Hematopoietic multipotent progenitor cell treated with erythropoietin and hydrocortisone succinate and interleukin-3 and kit ligand, for 4 days (in vitro differentiated cells): ENCODE measurements around the gene PWWP2B.
"Not testable (repeated sequence)": the region's sequence is repeated elsewhere in the genome, so short reads cannot be mapped to it uniquely, and the experiment has no call there.

Experiments
- DNase-seq: peaks from one replicate; pipeline ENCODE4 v3.0.0-alpha.2; 2015

Gene PWWP2B

DNA sequence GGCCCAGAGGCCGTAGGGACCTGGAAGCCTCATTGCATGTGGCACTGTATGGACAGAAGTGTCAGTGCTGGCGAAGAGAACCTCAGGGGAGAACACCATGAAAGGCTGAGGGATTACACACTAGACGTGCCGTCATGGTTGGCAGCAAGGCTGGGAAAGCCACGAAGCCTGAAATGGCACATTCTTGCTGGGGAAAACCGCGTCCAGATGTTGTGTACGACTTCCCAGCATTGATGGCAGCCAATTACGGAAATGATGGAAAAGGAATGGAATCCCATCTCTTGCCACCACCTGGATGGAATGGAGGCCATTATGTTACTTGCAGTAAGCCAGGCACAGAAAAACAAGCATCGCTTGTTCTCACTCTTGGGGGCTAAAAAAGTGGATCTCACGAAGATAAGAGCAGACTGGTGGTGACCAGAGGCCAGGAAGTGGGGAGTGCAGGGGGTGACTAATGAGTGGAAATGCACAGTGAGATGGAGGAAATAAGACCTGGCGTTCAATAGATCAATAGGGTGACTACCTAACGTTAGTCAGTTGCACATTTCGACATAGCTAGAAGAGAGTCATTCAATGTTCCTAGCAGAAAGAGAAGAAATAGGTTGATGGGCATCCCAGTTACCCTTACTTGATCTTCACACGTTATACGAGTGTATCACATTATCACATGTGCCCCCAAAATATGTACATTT lies 14.6 kb upstream of the PWWP2B start:
- DNase-seq = peak; percentile 29

DNA sequence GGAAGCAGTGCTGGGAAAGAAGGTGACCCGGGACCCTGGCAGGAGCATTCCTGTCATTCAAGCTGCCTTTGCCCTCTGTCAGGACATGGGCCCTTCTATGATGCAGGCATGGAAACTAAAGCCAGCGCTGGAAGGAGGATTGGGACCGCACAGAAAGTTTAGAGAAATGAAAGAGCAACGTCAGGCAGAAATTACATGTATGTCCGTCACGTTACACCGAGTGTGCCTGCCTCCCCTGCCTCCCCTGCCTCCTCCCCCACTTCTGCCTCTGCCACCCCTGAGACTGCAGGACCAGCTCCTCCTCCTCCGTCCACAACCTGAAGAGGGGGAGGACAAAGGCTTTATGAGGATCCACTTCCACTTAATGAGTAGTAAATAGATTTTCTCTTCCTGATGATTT lies 13.9 kb upstream of the PWWP2B start:
- no peak for DNase-seq

DNA sequence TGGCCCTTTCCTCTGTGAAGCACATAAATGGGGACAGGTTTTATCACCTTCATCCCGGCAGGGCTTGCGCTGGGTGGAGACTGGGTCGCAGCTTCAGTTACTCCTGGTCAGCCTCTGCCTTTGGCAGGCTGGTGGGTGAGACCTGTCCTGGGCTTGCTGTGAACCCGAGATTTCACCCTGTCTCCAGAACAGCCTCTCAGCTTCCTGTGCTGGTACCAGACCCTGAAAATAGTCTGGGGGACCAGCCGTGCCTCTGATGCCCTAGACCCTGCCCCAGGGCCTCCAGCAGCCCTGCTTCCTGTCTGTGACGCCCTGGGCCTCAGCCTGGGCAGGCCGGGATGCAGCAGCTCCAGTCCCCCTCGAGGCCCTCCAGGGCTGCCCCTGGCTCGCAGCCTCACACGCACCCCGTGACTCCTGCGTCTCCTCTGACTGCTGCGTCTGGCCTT lies 13.2 kb upstream of the PWWP2B start:
- DNase-seq = no peak

DNA sequence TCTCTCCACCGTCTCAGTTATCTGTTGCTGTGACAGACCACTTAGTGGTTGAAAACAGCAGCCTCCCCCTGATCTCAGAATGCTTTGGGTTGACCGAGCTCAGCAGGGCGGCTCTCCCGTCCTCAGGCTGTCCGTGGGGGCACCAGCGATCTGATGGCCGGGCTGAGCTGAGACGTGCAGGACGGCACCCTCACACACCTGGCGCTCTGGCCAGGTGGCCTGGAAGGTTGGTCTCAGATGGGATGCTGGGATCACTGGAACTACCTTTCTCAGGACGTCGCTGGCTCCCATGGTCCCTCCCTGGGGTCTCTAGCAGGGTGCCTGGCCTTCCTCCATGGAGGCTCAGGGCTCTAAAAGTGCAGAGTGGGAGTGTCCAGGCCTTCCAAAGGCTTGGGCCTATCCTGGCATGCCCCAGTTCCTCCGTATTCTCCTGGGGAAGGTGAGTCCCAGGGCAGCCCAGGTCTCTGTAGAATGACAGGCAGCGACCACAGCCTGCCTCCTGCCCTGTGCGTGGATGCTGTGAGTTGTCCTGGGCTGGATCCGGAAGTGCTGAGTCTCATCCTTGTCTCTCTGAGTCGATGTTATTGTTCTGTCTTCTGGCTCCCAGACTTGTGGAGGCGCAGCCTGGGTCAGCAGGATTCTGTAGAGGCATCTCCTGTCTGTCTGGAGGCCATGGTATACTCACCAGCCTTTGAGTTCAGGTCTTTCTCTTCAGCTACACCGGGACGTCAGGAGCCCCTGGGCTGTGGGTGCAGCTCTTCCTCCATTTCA lies 12.2 kb upstream of the PWWP2B start:
- no peak for DNase-seq

DNA sequence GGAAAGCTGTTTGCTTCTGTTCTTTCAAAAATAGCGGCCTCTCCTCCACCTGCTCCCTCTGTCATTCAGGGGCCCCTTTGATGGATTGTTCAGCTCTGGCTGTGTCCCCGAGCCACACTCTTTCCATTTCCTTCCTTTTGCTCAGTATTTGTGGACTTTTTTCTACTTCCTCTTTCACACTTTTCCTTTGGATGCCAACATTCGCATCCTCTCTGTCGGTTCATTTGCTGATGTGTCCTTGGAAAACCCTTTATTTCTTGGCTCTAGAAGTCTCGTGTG lies 11.7 kb upstream of the PWWP2B start:
- DNase-seq = peak; percentile 32

DNA sequence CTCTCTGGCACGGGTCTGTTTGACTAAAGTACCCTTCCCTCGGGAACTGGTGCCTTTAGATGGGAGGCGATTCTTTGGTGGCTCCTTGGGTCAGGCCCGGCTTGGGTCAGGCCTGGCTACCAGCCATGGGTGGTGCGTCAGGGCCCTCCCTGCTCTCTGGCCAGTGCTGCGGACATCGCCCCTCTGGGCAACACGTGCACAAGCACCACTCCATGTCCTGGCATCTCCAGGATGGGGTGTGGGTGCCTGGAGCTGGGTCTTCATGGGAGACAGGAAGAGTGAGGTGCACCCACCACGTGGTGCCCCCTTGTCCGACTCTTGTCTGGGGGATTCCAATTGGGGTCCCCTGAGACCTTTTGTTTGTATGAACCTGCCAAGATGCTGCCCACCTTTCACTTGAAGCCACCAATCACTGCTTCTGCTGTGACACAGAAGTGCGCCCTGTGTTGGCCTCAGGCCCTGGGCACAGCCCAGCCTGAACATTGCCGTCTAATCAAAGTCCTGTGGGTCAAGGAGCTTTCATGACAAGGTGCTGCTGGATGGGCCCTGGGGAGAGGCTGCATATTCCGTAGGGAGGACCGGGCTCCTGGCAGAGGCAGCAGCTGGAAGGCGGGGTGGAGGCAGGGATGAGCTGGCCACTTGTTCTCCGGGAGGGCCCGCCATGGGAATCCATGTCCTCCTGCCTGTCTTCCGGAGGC lies 11.1 kb upstream of the PWWP2B start:
- DNase-seq = no peak

DNA sequence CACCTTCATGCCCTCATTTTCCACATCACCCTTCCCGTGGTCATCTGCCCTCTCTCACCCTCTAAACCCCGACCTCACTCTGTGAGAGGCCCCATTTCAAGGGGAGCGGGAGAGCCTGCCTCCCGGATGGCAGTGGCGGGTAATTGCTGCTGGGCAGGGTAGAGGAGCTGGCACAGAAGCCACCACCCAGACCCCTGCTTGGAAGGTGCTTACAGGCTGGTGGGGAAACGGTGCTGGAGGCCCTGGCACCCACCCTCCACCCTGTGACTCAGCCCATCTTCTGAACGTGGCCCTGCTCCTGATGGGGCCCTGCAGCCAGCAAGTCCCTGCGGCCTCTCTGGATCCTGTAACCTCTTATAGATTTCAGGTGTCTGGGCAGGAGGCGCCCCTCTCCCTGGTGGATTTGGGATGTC lies 10.6 kb upstream of the PWWP2B start:
- no peak for DNase-seq

DNA sequence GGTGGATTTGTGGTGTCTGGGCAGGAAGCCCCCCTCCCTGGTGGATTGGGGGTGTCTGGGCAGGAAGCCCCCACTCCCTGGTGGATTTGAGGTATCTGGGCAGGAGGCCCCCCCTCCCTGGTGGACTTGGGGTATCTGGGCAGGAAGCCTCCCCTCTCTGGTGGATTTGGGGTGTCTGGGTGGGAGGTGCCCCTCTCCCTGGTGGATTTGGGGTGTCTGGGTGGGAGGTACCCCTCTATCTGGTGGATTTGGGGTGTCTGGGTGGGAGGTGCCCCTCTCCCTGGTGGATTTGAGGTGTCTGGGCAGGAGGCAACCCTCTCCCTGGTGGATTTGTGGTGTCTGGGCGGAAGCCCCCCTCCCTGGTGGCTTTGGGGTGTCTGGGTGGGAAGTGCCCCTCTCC lies 10.1 kb upstream of the PWWP2B start:
- DNase-seq = not testable (repeated sequence)

DNA sequence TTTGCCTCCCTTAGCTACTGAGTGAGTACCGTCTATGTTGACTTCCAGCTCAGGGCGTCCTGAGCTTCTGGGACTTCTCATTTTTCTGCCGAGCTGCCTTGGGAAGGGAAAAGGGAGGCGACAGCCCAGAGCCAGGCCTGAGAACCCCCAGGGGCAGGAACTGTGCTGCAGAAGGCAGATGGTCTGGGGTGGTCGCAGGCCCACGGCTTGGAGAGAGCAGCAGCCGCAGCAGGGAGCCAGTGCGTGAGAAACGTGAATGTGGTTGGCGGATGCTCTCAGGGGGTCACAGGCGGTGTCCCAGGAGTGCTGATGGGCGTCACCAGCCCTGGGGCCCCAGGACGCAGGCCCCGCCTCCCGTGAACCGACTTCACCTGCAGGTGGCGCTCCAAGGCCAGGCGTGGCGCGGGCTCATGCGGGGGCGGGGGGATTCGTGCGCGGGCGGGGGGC lies 9.2 kb upstream of the PWWP2B start:
- peak; percentile 84 for DNase-seq

DNA sequence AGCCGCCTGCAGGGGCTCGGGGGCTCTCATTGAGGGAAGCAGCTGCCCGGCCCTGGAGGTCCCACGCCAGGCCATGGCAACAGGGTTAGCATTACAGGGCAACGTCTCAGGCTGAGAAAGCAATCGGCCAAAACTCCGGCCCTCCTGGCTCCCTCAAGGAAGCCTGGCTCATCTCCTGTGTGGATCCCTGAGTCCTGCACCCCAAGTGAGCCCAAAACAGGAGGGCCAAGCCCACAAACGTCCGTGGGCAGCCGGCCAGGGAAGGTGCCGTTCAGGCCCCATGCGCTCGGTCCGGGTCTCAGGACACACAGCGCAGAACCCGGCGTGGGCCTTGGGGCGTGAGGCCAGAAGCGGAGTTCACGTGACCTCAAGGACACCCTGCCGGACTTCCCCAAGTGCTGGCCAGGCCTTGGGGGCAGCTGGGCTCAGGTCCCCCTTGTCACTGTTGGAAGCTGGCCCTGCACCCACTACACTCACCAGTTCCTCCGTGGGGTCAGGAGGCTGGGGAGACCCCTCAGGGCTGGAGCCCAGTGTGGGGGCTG lies 8.0 kb upstream of the PWWP2B start:
- DNase-seq = no peak

DNA sequence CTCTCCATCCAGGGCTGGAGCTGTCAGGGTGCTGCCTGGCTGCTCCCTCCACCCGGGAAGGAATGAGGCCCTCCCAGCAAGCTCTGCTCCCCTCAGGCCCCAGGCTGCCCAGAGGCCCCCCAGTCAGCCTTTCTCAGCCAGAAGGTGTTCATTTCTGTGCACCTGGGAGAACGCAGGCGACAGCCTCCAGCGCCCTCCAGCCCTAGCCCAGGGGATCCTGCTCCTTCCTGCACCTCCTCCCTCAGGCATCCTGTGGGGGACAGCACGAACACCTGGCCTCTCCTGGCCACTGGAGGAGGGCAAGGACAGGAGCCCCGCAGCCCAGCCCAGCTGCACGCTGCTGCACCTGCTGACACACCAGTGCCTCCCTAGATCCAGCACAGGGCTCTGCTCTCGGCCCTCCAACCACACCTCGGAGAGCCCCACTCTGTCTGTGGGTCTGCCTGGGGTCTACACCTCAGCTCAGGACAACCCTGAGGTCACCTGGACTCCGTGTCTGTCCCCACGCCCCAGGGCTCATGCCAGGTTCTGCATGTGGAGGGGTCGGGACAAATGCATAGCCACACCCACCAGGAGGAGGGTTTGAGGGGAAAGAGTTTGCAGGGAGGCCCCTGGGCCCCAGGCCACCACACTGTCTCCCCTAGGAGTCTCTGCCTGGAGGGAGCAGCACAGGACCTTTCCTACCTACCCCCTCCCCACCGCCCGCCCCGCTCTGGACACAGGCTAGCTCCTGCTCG lies 7.4 kb upstream of the PWWP2B start:
- no peak for DNase-seq

DNA sequence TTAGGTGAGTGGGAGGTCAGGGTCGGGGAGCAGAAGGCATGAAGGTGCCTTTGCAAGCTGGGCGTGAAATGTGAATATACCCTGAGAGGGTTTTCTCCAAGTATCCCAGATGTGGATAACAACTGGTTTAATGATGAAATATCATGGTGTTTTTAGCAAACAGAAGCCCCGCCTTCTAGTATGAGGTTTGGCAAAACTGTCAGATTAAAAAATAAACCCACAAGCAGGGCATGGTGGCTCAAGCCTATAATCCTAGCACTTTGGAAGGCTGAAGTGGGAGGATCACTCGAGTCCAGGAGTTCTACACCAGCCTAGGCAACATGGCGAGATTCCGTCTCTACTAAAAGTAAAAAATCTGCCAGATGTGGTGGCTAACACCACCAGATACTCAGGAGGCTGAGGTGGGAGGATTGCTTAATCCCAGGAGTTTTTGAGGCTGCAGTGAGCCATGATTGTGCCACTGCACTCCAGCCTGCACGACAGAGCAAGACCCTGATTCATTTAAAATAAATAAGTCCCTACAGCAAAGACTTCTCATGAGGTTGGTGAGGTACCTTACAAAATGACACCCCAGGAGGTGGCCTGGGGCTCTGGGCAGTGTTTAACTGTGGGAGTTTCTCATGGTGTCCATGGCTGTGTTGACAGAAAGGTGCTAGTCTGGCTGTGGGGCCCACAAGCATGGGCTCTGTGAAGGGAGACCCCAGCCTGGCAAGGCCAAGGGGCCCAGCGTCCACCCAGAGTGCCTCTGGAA lies 6.7 kb upstream of the PWWP2B start:
- DNase-seq = peak; percentile 56

DNA sequence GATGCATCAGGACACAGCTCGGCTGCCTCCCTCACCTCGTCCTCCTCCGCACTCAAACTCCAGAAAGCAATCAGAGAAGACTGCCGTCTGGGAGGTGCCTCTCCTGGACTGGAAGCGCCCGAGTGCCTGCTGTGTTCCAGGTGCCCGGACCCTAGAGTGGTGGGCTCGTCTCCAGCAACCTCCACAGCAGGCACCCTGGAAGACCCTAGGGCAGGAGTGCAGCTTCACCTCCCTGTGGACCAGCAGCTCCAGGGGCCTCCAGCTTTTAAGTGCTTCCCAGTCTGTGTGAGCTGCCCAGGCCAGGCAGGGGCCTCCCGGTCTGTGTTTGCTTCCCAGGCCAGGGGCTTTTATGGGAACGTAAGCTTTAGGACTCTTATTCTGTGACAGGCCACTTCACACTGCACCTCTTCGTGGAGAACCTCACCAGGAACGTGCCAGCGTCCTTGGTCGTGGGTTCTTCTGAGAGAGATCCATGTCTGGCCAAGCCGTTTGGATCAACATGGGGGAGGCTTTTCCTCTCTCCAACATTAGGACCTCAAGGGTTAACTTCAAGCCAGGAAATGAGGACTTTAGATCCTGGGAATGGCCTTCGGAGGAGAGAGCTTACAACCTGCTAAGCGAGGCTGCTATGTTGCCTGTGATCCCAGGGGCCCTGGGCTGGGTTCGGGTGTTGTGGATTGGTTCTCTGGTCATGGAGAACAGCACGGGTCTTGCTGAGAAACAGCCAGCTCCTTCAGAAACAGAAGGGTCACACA lies 5.9 kb upstream of the PWWP2B start:
- no peak for DNase-seq

DNA sequence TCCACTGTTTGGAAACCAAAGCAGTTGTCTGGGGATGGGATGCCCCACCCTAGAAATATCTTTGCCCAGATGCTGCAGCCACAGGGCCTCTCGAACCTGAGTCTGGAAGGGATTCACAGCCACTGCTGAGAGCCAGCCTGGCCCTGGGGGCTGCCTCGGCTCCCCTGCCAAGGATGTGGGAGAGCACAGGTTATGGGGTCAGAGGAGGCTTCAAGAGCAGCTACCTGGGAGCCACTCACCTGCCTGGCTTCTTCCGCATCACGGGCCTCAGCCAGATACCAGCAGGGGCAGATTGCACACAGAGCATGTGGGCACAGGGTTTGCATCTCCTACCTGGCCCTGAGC lies 5.4 kb upstream of the PWWP2B start:
- no peak for DNase-seq

DNA sequence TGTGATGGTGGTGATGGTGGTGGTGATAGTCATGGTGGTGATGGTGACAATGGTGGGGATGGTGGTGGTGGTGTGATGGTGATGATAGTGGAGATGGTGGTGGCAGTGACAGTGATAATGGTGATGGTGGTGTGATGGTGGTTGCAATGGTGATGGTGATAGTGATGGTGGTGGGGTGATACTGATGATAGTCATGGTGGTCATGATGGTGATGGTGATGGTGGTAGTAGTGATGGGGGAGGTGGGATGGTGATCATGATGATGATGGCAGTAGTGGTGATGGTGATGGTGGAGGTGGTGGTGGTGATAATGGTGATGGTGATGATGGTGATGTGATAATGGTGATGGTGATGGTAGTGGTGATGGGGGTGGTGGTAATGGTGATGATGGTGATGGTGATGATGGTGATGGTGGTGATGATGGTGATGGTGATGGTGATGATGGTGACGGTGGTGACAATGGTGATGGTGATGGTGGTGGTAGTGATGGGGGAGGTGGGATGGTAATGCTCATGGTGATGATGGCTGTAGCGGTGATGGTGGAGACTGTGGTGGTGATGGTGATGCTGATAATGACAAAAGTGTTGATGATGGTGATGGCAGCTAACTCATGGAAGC lies 4.7 kb upstream of the PWWP2B start:
- no peak for DNase-seq

DNA sequence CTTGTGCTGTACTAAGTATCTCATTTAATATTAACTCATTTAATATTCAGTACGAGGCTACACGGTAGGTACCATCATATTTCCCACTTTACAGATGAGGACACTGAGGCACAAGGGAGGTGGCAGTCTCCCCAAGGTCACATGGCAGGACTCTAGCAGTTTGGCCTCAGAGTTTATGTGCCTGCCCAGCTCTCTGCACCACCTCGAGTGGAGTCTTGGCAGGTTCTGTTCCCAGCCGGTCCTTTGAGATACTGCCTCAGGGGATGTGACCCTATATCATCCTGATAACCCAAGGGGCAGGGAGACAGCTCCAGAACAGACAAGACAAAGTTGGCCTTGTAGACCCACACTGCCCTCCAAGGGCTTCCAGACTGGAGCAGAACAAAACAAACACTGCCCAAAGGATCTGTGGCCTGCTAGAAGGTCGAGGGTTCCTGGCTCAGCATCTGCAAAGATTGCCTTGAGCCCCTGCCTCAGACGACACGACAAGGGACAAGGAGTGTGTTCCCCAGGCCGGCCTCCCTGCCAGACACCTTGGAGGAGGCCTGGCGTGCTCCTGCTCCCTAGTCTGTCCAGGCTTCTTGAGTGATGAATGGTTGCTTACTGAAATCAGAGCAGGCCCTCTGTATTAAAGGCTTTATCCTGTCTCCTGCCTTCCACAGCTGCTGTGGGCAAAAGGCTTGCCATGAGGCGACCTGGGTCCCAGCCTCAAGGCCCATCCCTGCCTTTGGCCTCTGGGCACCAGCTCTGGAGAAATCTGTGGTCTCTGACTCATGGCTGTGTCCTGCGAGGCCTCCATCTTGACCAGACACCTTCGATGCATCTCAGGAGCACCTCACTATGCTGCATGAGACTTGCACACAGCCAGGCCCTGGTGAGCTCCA lies 3.9 kb upstream of the PWWP2B start:
- no peak for DNase-seq

DNA sequence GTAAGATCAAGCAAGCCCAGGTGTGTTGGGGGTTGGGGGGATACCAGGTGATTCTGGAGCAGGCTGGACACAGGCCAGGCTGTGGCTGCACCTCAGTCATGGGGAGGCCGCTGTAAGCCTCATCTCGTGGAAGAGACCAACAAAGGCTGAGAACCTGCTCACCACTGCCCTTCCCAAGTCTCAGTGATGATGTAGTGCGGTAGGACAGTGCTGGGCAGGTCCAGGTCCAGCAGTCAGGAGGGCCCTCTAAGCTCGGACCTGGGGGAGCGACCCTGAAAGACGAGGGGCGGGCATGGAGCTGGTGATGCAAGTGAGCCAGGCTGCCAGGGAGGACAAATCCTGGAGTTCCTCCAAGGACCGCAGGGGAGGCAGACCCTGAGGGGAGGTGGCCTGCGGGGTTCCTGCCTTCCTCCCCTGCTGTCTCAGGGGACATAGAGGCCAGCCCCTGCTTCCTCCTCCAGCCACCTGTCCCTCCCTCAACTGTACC lies 3.3 kb upstream of the PWWP2B start:
- DNase-seq = no peak

DNA sequence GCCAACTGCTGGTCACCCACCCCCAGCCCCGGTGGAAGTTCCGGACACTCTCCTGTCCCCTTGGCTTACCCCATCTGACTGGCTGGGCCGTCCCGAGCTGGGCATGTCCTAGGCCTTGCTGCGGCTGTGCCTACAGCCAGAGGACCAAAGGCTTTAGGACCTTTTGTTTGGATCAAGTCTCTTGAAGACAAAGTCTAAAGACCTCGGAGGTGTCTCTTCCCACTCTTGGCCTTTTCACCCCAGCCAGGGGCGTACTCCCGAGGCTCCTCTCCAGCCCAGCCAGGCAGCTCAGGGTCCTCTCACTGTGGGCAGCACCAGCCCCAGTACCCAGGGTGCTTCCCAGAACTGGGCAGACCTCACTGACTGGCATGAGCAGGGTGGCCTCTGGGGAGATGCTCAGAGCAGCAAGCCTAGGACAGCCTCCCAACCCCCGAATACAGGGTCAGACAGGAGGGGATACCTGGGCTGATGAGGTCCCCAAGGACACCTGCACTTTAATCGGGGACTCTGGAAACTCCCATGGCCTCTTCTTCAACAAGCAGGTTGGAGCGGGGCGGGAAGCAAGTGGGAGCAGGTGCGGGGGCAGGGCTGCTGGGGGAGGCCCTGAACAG lies 2.7 kb upstream of the PWWP2B start:
- DNase-seq = no peak

DNA sequence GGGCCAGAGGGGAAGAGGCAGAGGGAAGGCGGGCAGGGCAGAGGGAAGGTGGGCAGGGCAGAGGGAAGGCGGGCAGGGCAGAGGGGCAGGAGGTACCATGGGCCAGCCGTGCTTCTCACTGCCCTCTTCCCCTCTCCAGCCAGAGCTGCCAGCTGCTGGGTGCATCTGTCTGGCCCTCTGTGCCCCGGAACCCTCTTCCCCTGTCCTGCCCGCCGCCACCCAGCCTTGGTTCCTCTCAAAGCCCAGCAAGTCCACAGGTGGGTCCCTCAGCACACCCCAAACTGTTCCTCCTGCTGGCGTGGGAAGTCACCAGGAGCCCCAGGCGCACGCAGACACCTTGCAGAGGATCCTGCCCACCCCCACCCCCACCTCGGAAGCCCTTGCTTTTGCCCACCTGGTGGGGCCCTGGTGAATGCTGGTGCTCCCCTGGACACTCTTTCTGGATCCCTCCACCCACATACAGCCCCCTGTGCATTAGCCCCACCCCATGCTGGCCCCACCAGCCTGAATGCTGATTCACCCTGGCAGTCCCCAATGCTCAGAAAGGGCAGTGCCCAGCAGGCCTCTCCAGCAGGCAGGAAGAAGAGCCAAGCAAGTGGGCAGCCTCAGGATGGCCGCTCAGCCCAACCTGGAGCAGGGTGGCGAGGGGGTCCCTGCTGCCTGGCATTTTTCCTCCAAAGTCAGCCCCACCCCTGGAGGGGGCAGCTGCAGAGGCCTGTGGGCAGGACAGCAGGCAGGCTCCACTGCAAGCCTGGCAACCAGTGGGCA lies 1.9 kb upstream of the PWWP2B start:
- DNase-seq = no peak
